Chondrocyte (in vitro differentiated cells): ENCODE results near the gene CEP131. TPM values are rescaled to one million over a fixed set of nuclear protein-coding genes. Genes with fewer than 3 reads are reported as not detected.
"Not testable (repeated sequence)": the region's sequence is repeated elsewhere in the genome, so short reads cannot be mapped to it uniquely, and the experiment has no call there.

Experiments
- DNase-seq: peaks from one replicate; pipeline ENCODE4 v3.0.0; 2021; ENCODE audit warnings: mixed read lengths, low spot score
- H3K27ac Mint-ChIP-seq: one replicate; pipeline ENCODE4 v1.8.0; 2021; ENCODE audit warnings: mild to moderate bottlenecking, moderate library complexity, mixed read lengths; ENCODE audit not compliant: unreplicated experiment
- H3K27me3 Mint-ChIP-seq: 2 replicates; pipeline ENCODE4 v1.8.0; 2021; ENCODE audit warnings: low read depth, mixed read lengths
- H3K36me3 Mint-ChIP-seq: 2 replicates; pipeline ENCODE4 v1.8.0; 2021; ENCODE audit warnings: low read depth, mixed read lengths
- H3K4me1 Mint-ChIP-seq: 2 replicates; pipeline ENCODE4 v1.8.0; 2021; ENCODE audit warnings: low read depth, mild to moderate bottlenecking, mixed read lengths
- H3K4me3 Mint-ChIP-seq: one replicate; pipeline ENCODE4 v1.8.0; 2021; ENCODE audit warnings: mild to moderate bottlenecking, moderate library complexity, mixed read lengths; ENCODE audit not compliant: unreplicated experiment
- H3K9me3 Mint-ChIP-seq: 2 replicates; pipeline ENCODE4 v1.8.0; 2021; ENCODE audit warnings: low read depth, mixed read lengths
- CTCF ChIP-seq: fragments of 200-600 bp; sonication (generic); IDR thresholded peaks from 2 replicates; pipeline ENCODE4 v1.5.0; 2021; ENCODE audit warnings: antibody characterized with exemption, mild to moderate bottlenecking, moderate library complexity
- total RNA-seq: library from RNA; stranded (reverse); gene quantifications from 3 replicates; pipeline ENCODE4 v1.2.1, GENCODE V29; 2021

The CEP131 gene
- total RNA-seq, 1 donor from 2014 or later: 8.2 TPM

- TF ChIP-seq CTCF: no peak
- Mint-ChIP-seq H3K4me3 (no peak overlapping the region), H3K27me3 (no peaks in the 10 kb centered on the region), H3K9me3 (no peaks in the 10 kb centered on the region), H3K36me3 (peaks cover 19% of the 10 kb centered on the region), H3K4me1 (no peaks in the 10 kb centered on the region), H3K27ac (no peak overlapping the region)
- DNase-seq: no peak
These were observed 8.4 kb upstream of the CEP131 start for GRCh38 chr17:81231121-81231645.

GRCh38 chr17:81230043-81230820, 7.5 kb upstream of the CEP131 start:
- Mint-ChIP-seq H3K27ac (no peak overlapping the region), H3K36me3 (peaks cover 19% of the 10 kb centered on the region), H3K9me3 (no peaks in the 10 kb centered on the region), H3K4me3 (no peak overlapping the region), H3K27me3 (no peaks in the 10 kb centered on the region), H3K4me1 (no peaks in the 10 kb centered on the region)
- TF ChIP-seq CTCF: peak; percentile 68
- no peak for DNase-seq

GRCh38 chr17:81229666-81229920, 6.8 kb upstream of the CEP131 start:
- no peaks in the 10 kb centered on the region for H3K9me3 Mint-ChIP-seq
- DNase-seq: no peak
- no peak overlapping the region for H3K4me3 Mint-ChIP-seq
- no peaks in the 10 kb centered on the region for H3K27me3 Mint-ChIP-seq
- H3K27ac Mint-ChIP-seq: no peak overlapping the region
- TF ChIP-seq CTCF: no peak
- no peaks in the 10 kb centered on the region for H3K4me1 Mint-ChIP-seq
- H3K36me3 Mint-ChIP-seq: peaks cover 19% of the 10 kb centered on the region

GRCh38 chr17:81228834-81229665, 6.3 kb upstream of the CEP131 start:
- Mint-ChIP-seq H3K9me3 (no peaks in the 10 kb centered on the region), H3K4me3 (no peak overlapping the region), H3K27me3 (no peaks in the 10 kb centered on the region), H3K36me3 (peaks cover 19% of the 10 kb centered on the region), H3K27ac (no peak overlapping the region), H3K4me1 (no peaks in the 10 kb centered on the region)
- TF ChIP-seq CTCF: no peak
- no peak for DNase-seq

GRCh38 chr17:81228420-81228819, 5.7 kb upstream of the CEP131 start:
- peaks cover 19% of the 10 kb centered on the region for H3K36me3 Mint-ChIP-seq
- no peak overlapping the region for H3K27ac Mint-ChIP-seq
- no peak for DNase-seq
- no peak for TF ChIP-seq CTCF
- no peak overlapping the region for H3K4me3 Mint-ChIP-seq
- no peaks in the 10 kb centered on the region for H3K27me3 Mint-ChIP-seq
- peaks cover 5% of the 10 kb centered on the region for H3K4me1 Mint-ChIP-seq
- no peaks in the 10 kb centered on the region for H3K9me3 Mint-ChIP-seq

- DNase-seq, H3K4me3 Mint-ChIP-seq, H3K4me1 Mint-ChIP-seq, H3K27me3 Mint-ChIP-seq, H3K9me3 Mint-ChIP-seq, H3K27ac Mint-ChIP-seq: not testable (repeated sequence)
- H3K36me3 Mint-ChIP-seq: peaks cover 19% of the 10 kb centered on the region
These were observed 4.9 kb upstream of the CEP131 start for GRCh38 chr17:81227630-81228029.
